ENCODE results near the gene EFCAB5. TPM values are rescaled to one million over a fixed set of nuclear protein-coding genes. Genes with fewer than 3 reads are reported as not detected.

EFCAB5 gene
- total and polyA plus RNA-seq, 2 of the 13 experiments (the other 11 are each of a cell fraction or from before 2014, with no cell fraction given), result 0.15 TPM; not detected in 1

- no peak for TF ChIP-seq HDAC2 (CRISPR knock-in tag; IDR thresholded peaks at IDR 0.05)
- TF ChIP-seq ZNF276 (CRISPR knock-in tag; IDR thresholded peaks at IDR 0.05; ENCODE audit: low read depth), result no peak
- TF ChIP-seq HOXA3 (CRISPR knock-in tag; IDR thresholded peaks at IDR 0.05), result no peak
Observed at GRCh38 chr17:30091771-30092170, 150.3 kb downstream of the EFCAB5 start (continued).

GRCh38 chr17:30092886-30093285 lies 151.5 kb downstream of the EFCAB5 start:
- no TSS peak for BruUV-seq (replicated peaks)
- ATAC-seq, result no peak
- Histone ChIP-seq H3K9me3 (ENCODE audit: low read length) (no peaks in the 10 kb centered on the region), H3K79me2 (ENCODE audit: insufficient read depth, low read length) (no peaks in the 10 kb centered on the region), H3K27ac (ENCODE audit: extremely low read length, insufficient read depth, low read length) (no peak overlapping the region), H4K20me1 (ENCODE audit: insufficient read depth, low read length) (no peaks in the 10 kb centered on the region), H3K4me2 (ENCODE audit: low read depth, low read length) (no peak overlapping the region), H3K4me3 (replicated peaks in 1 of 3; ENCODE audit: insufficient read depth in 1 of 3, low read depth in 2 of 3, low read length in 3 of 3) (no peak overlapping the region), H3K36me3 (replicated peaks in 1 of 2; ENCODE audit: control insufficient read depth in 1 of 2, insufficient read depth in 2 of 2, low read length in 2 of 2) (no peaks in the 10 kb centered on the region), H3K4me1 (ENCODE audit: insufficient read depth, low read length) (peaks cover 10% of the 10 kb centered on the region), H2AFZ (ENCODE audit: low read length) (no peak overlapping the region), H3K27me3 (ENCODE audit: control insufficient read depth in 1 of 2, insufficient read depth in 2 of 2, low read length in 2 of 2) (peaks cover 0 to 23% of the 10 kb centered on the region in 2 experiments; a peak in 2 of 5 replicates), H3K9ac (ENCODE audit: insufficient read depth, low read depth, low read length) (no peak overlapping the region)
- in situ Hi-C loops (cut with HindIII; ENCODE audit: extremely low pct_ligation_motif_present, low pct_unique_long_range_greater_than_20kb), result no loop called here
- ChIA-PET CTCF (ENCODE audit: low intra/inter-chr PET ratio, low total read pairs) (interaction anchor here (1.1 to 3.5 kb wide), 2 partner anchors 66 to 71 kb away, joined by 5 to 20 read pairs; no protein-coding TSS in a partner anchor), POLR2A (no interaction called here)
- FAIRE-seq, result no peak
- intact Hi-C loops (cut with micrococcal nuclease; ENCODE audit: unreplicated experiment), result loop anchor here (1.0 to 10.0 kb wide), 3 partner anchors 67 to 288 kb away; partner anchors contain the start of gene SSH2
- TF ChIP-seq CEBPB (IDR thresholded peaks at IDR 0.05; ENCODE audit: borderline replicate concordance, low read depth, low read length) (peak; percentile 10; the same call in 1 of the 2 replicates), TBL1XR1 (IDR thresholded peaks at IDR 0.05; ENCODE audit: borderline replicate concordance, low read length, partially characterized antibody) (no peak), MLX (CRISPR knock-in tag; IDR thresholded peaks at IDR 0.05) (no peak), GRHL1 (CRISPR knock-in tag; conservative IDR thresholded peaks at IDR 0.05) (no peak), ATF7 (IDR thresholded peaks at IDR 0.05) (peak; percentile 19; the same call in 1 of the 2 replicates), ATF7 (CRISPR knock-in tag; IDR thresholded peaks at IDR 0.05) (no peak)
- no peak for DNase-seq (ENCODE audit: low spot score)
